A549 treated with AZD2906 at 1 μM for 4 hours (cell line): Measurements from ENCODE around the gene SF3B2. TPM values are rescaled to one million over a fixed set of nuclear protein-coding genes. Genes with fewer than 3 reads are reported as not detected.

ENCODE experiments used
- total RNA-seq: library from RNA; stranded (reverse); fragments of 200-300 nt; extraction: Qiagen RNA extraction; gene quantifications from 5 replicates; pipeline ENCODE4 v1.2.3, GENCODE V29; 2022

SF3B2 gene
- total RNA-seq, result 163 to 185 TPM (median 169 TPM) in 5 replicates

GRCh38 chr11:66051766-66052663 is at the start of gene SF3B2:
Gene SF3B2 (plus strand): TSS chr11:66052364. CDS start chr11:66052385, 21 bp downstream.

GRCh38 chr11:66011785-66012303 is 40.3 kb upstream of the SF3B2 start, which contains the start of gene CST6:
Gene CST6 (plus strand): TSS chr11:66012008. CDS start chr11:66012045, 37 bp downstream.

DNA sequence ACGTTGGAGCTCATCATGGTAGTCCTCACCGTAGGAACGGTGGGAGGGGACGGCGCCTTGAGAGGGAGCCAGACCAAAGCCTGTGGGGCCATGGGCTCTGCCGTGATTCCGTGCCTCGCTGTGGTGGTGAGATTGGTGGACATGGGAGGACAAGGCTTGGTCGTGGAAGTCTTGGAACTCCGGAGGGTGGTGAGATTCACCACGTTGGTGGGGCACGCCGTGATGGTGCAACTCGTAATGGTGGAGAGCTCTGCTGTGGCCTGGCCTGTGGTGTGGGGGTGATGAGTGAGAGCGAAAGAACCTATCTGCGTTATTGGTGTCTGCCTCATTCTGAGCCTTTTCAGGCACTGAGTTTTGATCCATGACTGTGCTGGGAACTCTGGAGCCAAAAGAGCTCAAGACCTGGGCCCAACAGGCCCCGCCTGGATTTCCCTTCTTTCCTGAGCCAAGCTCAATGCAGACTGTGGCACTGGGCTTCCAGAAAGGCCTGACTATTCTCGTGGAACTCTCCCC is 26.1 kb upstream of the SF3B2 start, which contains the start of gene CATSPER1:
Gene CATSPER1 (minus strand): TSS at position 463 of the 513 bp plus-strand sequence. CDS start 100 bp downstream, at position 363.

DNA sequence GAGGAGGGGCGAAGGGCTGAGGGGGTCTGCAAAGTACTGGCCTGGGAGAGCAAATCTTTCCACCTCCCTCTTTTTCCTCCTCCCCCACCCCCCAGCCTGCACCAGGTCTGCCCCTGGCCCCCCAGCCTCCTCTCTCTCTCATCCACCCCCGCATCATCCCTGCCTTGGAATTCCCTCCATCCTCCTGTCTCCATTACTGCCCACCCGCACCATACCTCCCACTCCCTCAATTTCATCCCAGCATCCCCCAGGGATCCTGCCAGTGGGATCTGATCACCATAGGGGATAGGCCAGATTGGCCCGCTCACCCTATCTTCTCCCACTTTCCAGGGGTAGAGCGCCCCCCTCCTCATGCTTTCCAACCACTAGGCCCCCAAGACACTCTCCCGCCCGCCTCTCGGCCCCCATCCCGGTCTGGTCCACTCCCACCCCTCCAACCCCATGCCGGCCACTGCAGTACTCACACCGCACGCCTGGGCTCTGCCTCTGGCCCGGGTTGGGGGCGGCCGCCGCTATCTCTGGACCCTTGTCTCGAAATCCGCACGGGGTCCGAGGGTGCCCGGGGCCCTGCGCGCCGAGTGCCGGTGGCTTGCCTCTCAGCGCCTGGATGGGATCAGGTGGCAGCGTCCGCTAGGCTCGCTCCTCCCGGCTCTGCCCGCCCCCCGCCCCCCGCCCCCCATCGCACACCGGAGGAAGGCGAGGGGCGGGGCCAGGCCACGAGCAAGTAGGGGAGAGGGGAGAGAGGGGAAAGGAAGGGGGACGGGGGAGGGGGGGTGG is 3.4 kb upstream of the SF3B2 start, which contains the start of gene GAL3ST3:
Gene GAL3ST3 (minus strand): TSS at position 615 of the 777 bp plus-strand sequence. CDS start 3,746 bp downstream, outside the sequence.

GRCh38 chr11:66069715-66070603 is 17.8 kb downstream of the SF3B2 start, which contains the start of gene PACS1:
Gene PACS1 (plus strand): TSS chr11:66070272. CDS start chr11:66070487, 215 bp downstream.

Other genes starting within 250 kb of the SF3B2 start
- 0.05 to 0.08 TPM (median 0.06 TPM) in 5 replicates for gene SNX32, start 218.4 kb upstream of the SF3B2 start, total RNA-seq
- gene CFL1, start 194.2 kb upstream of the SF3B2 start, total RNA-seq, result 1,981 to 2,375 TPM (median 2,303 TPM) in 5 replicates
- gene MUS81, start 191.9 kb upstream of the SF3B2 start, total RNA-seq, result 24.7 to 35.0 TPM (median 32.8 TPM) in 5 replicates
- gene EFEMP2, start 179.6 kb upstream of the SF3B2 start, total RNA-seq, result 0.49 to 1.1 TPM (median 0.97 TPM) in 5 replicates
- 0.07 to 0.11 TPM in 2 of 5 replicates, not detected in the others for gene CTSW, start 172.5 kb upstream of the SF3B2 start, total RNA-seq
- gene FIBP, start 163.9 kb upstream of the SF3B2 start, total RNA-seq, result 72.3 to 88.2 TPM (median 83.5 TPM) in 5 replicates
- 21.8 to 44.1 TPM (median 43.2 TPM) in 5 replicates for gene CCDC85B, start 161.7 kb upstream of the SF3B2 start, total RNA-seq
- 97.3 to 161 TPM (median 118 TPM) in 5 replicates for gene FOSL1, start 152.0 kb upstream of the SF3B2 start, total RNA-seq
- gene C11orf68, start 133.3 kb upstream of the SF3B2 start, total RNA-seq, result 30.9 to 49.9 TPM (median 44.6 TPM) in 5 replicates
- gene DRAP1, start 132.9 kb upstream of the SF3B2 start, total RNA-seq, result 162 to 254 TPM (median 207 TPM) in 5 replicates
- gene TSGA10IP, start 106.9 kb upstream of the SF3B2 start, total RNA-seq, result not detected in 5 replicates
- gene SART1, start 90.6 kb upstream of the SF3B2 start, total RNA-seq, result 40.2 to 59.5 TPM (median 54.5 TPM) in 5 replicates
- gene EIF1AD, start 50.2 kb upstream of the SF3B2 start, total RNA-seq, result 35.6 to 48.5 TPM (median 38.7 TPM) in 5 replicates
- gene BANF1, start 49.9 kb upstream of the SF3B2 start, total RNA-seq, result 374 to 488 TPM (median 470 TPM) in 5 replicates
- not detected in 5 replicates for gene CST6, start 40.4 kb upstream of the SF3B2 start, total RNA-seq
- gene CATSPER1, start 25.9 kb upstream of the SF3B2 start, total RNA-seq, result 1.1 to 1.5 TPM (median 1.3 TPM) in 5 replicates
- gene GAL3ST3, start 3.2 kb upstream of the SF3B2 start, total RNA-seq, result not detected in 5 replicates
- 61.1 to 91.1 TPM (median 82.8 TPM) in 5 replicates for gene PACS1, start 17.9 kb downstream of the SF3B2 start, total RNA-seq
- gene KLC2, start 205.3 kb downstream of the SF3B2 start, total RNA-seq, result 39.3 to 47.0 TPM (median 43.1 TPM) in 5 replicates
- 131 to 153 TPM (median 147 TPM) in 5 replicates for gene RAB1B, start 216.3 kb downstream of the SF3B2 start, total RNA-seq
- gene CNIH2, start 225.8 kb downstream of the SF3B2 start, total RNA-seq, result 2.1 to 3.0 TPM (median 2.3 TPM) in 5 replicates
- 93.6 to 127 TPM (median 118 TPM) in 5 replicates for gene YIF1A, start 236.8 kb downstream of the SF3B2 start, total RNA-seq
- gene TMEM151A, start 239.5 kb downstream of the SF3B2 start, total RNA-seq, result 2.0 to 4.1 TPM (median 3.7 TPM) in 5 replicates